ENCODE data around the gene STK17B. TPM values are rescaled to one million over a fixed set of nuclear protein-coding genes. Genes with fewer than 3 reads are reported as not detected.
A peak's percentile ranks its signal among the peaks of the same experiment; 100 is the strongest.

Gene STK17B
- total RNA-seq, 3 donors from 2014 or later: 30.3 to 55.7 (median 55.1) TPM

- no peak for TF ChIP-seq CTCF (IDR thresholded peaks at IDR 0.05)
- Histone ChIP-seq H3K4me1 (ENCODE audit: low read depth) (no peaks in the 10 kb centered on the region), H3K4me3 (no peak overlapping the region), H3K36me3 (ENCODE audit: low read depth) (no peaks in the 10 kb centered on the region), H3K9me3 (no peaks in the 10 kb centered on the region)
- intact Hi-C loops (cut with DNase I, micrococcal nuclease): no loop called here
- ATAC-seq (peak; percentile 42), DNase-seq (no peak)
Observed at GRCh38 chr2:196183528-196184231, 12.3 kb upstream of the STK17B start.

GRCh38 chr2:196183172-196183473 is 11.7 kb upstream of the STK17B start:
- no peak for DNase-seq
- H3K4me3 ChIP-seq: no peak overlapping the region
- ATAC-seq: peak; percentile 47
- H3K4me1 ChIP-seq (ENCODE audit: low read depth): no peaks in the 10 kb centered on the region
- no peaks in the 10 kb centered on the region for H3K36me3 ChIP-seq (ENCODE audit: low read depth)
- no peak for TF ChIP-seq CTCF (IDR thresholded peaks at IDR 0.05)
- intact Hi-C loops (cut with DNase I, micrococcal nuclease): no loop called here
- H3K9me3 ChIP-seq: no peaks in the 10 kb centered on the region

GRCh38 chr2:196182439-196183171 is 11.2 kb upstream of the STK17B start:
- no peak overlapping the region for H3K4me3 ChIP-seq
- no peaks in the 10 kb centered on the region for H3K36me3 ChIP-seq (ENCODE audit: low read depth)
- H3K9me3 ChIP-seq: no peaks in the 10 kb centered on the region
- no peaks in the 10 kb centered on the region for H3K4me1 ChIP-seq (ENCODE audit: low read depth)
- DNase-seq: no peak
- peak; percentile 28 for ATAC-seq
- TF ChIP-seq CTCF (IDR thresholded peaks at IDR 0.05): no peak
- intact Hi-C loops (cut with DNase I, micrococcal nuclease): no loop called here

- no peak for TF ChIP-seq CTCF (IDR thresholded peaks at IDR 0.05)
- ATAC-seq: no peak
- Histone ChIP-seq H3K9me3 (no peaks in the 10 kb centered on the region), H3K36me3 (ENCODE audit: low read depth) (no peaks in the 10 kb centered on the region), H3K4me3 (no peak overlapping the region), H3K4me1 (ENCODE audit: low read depth) (no peaks in the 10 kb centered on the region)
- intact Hi-C loops (cut with DNase I, micrococcal nuclease): no loop called here
- no peak for DNase-seq
Observed at GRCh38 chr2:196181484-196181883, 10.1 kb upstream of the STK17B start.

GRCh38 chr2:196177124-196177523 is 5.7 kb upstream of the STK17B start:
- ATAC-seq (no peak), DNase-seq (no peak)
- no peaks in the 10 kb centered on the region for H3K36me3 ChIP-seq (ENCODE audit: low read depth)
- H3K4me3 ChIP-seq: no peak overlapping the region
- no peak for TF ChIP-seq CTCF (IDR thresholded peaks at IDR 0.05)
- intact Hi-C loops (cut with DNase I, micrococcal nuclease): no loop called here
- no peaks in the 10 kb centered on the region for H3K9me3 ChIP-seq
- H3K4me1 ChIP-seq (ENCODE audit: low read depth): peaks cover 2% of the 10 kb centered on the region
